Body of pancreas (tissue), 4 donors: ENCODE results near the gene RARA.

Source experiments
- POLR2A ChIP-seq, 3 donors: fragments of 450-650 bp; IDR thresholded peaks; one replicate each; pipeline ENCODE4 v1.6.1; 2016; ENCODE audit warnings: antibody characterized with exemption in 3 of 3, mild to moderate bottlenecking in 2 of 3
- TF ChIP-seq, protein P1 (sequence below), 7 experiments: fragments of 450-650 bp in 4 of 7; fragments of 200-600 bp in 3 of 7; sonication (generic) in 3 of 7; IDR thresholded peaks; one replicate each; pipeline ENCODE4 v1.5.1; 2016 to 2019; ENCODE audit warnings: antibody characterized with exemption in 7 of 7

DNA sequence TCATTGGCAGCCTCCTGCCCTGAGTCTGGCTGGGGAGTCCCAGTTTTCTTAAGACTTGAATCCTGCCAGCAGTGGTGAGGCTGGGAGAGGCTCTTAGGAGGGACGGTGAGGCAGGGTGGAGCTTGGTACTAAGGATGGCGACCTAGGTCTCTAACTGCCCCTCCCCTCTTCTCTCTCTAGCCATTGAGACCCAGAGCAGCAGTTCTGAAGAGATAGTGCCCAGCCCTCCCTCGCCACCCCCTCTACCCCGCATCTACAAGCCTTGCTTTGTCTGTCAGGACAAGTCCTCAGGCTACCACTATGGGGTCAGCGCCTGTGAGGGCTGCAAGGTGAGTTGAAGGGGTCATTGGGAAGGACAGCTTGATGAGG lies 39.1 kb downstream of the RARA start:
- no peak for TF ChIP-seq POLR2A (IDR thresholded peaks at IDR 0.05)
- TF ChIP-seq, protein P1, sequence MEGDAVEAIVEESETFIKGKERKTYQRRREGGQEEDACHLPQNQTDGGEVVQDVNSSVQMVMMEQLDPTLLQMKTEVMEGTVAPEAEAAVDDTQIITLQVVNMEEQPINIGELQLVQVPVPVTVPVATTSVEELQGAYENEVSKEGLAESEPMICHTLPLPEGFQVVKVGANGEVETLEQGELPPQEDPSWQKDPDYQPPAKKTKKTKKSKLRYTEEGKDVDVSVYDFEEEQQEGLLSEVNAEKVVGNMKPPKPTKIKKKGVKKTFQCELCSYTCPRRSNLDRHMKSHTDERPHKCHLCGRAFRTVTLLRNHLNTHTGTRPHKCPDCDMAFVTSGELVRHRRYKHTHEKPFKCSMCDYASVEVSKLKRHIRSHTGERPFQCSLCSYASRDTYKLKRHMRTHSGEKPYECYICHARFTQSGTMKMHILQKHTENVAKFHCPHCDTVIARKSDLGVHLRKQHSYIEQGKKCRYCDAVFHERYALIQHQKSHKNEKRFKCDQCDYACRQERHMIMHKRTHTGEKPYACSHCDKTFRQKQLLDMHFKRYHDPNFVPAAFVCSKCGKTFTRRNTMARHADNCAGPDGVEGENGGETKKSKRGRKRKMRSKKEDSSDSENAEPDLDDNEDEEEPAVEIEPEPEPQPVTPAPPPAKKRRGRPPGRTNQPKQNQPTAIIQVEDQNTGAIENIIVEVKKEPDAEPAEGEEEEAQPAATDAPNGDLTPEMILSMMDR (IDR thresholded peaks at IDR 0.05) = no peak
